CMK (cell line): ENCODE results near the gene DHODH.

Source experiments
- DNase-seq: peaks from one replicate; pipeline ENCODE4 v3.0.0-alpha.2; 2010; ENCODE audit warnings: low read depth

Gene DHODH

GRCh38 chr16:72013888-72014581, 5.5 kb downstream of the DHODH start:
- DNase-seq: no peak

GRCh38 chr16:72014675-72015074, 6.1 kb downstream of the DHODH start:
- no peak for DNase-seq

- DNase-seq: no peak
These were observed 6.6 kb downstream of the DHODH start for GRCh38 chr16:72015124-72015523.

- DNase-seq: no peak
These were observed 9.9 kb downstream of the DHODH start for GRCh38 chr16:72018470-72018869.

- no peak for DNase-seq
These were observed 12.5 kb downstream of the DHODH start for GRCh38 chr16:72021043-72021442.

GRCh38 chr16:72022127-72022526, 13.6 kb downstream of the DHODH start:
- DNase-seq: no peak

- no peak for DNase-seq
These were observed 15.4 kb downstream of the DHODH start for GRCh38 chr16:72023962-72024361.

GRCh38 chr16:72024862-72025382, 16.4 kb downstream of the DHODH start:
- no peak for DNase-seq

- no peak for DNase-seq
These were observed 17.0 kb downstream of the DHODH start for GRCh38 chr16:72025404-72026114.

- DNase-seq: no peak
These were observed 19.3 kb downstream of the DHODH start for GRCh38 chr16:72027669-72028378.

- no peak for DNase-seq
These were observed 21.2 kb downstream of the DHODH start for GRCh38 chr16:72029567-72030271.

GRCh38 chr16:72033437-72033836, 24.9 kb downstream of the DHODH start:
- DNase-seq: no peak

GRCh38 chr16:72036098-72036497, 27.6 kb downstream of the DHODH start:
- DNase-seq: no peak

- DNase-seq: no peak
These were observed 33.7 kb downstream of the DHODH start for GRCh38 chr16:72042157-72042660.

GRCh38 chr16:72043058-72043457, 34.5 kb downstream of the DHODH start:
- no peak for DNase-seq

- no peak for DNase-seq
These were observed 35.0 kb downstream of the DHODH start for GRCh38 chr16:72043539-72043938.

- DNase-seq: no peak
These were observed 35.8 kb downstream of the DHODH start for GRCh38 chr16:72044296-72044695.

- DNase-seq: no peak
These were observed 36.3 kb downstream of the DHODH start for GRCh38 chr16:72044825-72045359.

- DNase-seq: no peak
These were observed 40.6 kb downstream of the DHODH start for GRCh38 chr16:72049110-72049509.

- DNase-seq: no peak
These were observed 42.4 kb downstream of the DHODH start for GRCh38 chr16:72050769-72051464.

- no peak for DNase-seq
These were observed 43.3 kb downstream of the DHODH start for GRCh38 chr16:72051818-72052217.
